ENCODE measurements around the gene CLCC1.

Gene CLCC1

GRCh38 chr1:108960719-108961118 is 2.6 kb downstream of the CLCC1 start:
- no peak overlapping the region for H3K9ac ChIP-seq (ENCODE audit: low read depth in 1 of 2, low read length in 2 of 2)
- H3K27ac ChIP-seq (ENCODE audit: low read depth, low read length): no peak overlapping the region
- H3K9me3 ChIP-seq (ENCODE audit: control insufficient read depth in 1 of 2, low read length in 2 of 2): no peaks in the 10 kb centered on the region
- H3K36me3 ChIP-seq (ENCODE audit: control insufficient read depth in 1 of 2, insufficient read depth in 2 of 2, low read length in 2 of 2): peaks cover 3% of the 10 kb centered on the region in 2 donors
- H3K4me3 ChIP-seq (ENCODE audit: low read depth in 1 of 2, low read length in 2 of 2): no peak overlapping the region
- no peaks in the 10 kb centered on the region for H3K27me3 ChIP-seq (ENCODE audit: control insufficient read depth in 1 of 2, insufficient read depth in 2 of 2, low read length in 2 of 2)
- peaks cover 8 to 17% of the 10 kb centered on the region in 2 donors for H3K4me1 ChIP-seq (ENCODE audit: control insufficient read depth in 1 of 2, insufficient read depth in 2 of 2, low read length in 2 of 2)

DNA sequence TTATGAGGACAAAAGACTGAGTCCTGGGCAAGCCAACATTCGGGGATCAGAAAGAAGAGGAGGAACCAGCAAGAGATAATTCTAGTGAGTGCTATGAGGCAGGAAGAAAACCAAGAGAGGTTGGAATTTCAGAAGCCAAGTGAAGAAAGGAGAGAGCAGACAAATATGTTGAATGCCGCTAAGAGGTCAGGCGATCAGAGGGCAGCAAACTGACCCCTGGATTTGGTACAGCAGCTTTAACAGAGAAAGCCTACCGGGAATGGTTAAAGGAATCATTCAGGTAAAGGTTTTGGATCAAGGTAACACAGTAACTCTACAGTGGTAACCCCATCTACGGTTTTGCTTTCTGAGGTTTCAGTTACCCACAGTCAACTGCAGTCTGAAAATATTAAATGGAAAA is 5.4 kb downstream of the CLCC1 start:
- peaks cover 8 to 14% of the 10 kb centered on the region in 2 donors for H3K4me1 ChIP-seq (ENCODE audit: control insufficient read depth in 1 of 2, insufficient read depth in 2 of 2, low read length in 2 of 2)
- no peaks in the 10 kb centered on the region for H3K27me3 ChIP-seq (ENCODE audit: control insufficient read depth in 1 of 2, insufficient read depth in 2 of 2, low read length in 2 of 2)
- no peak overlapping the region for H3K27ac ChIP-seq (ENCODE audit: low read depth, low read length)
- H3K4me3 ChIP-seq (ENCODE audit: low read depth in 1 of 2, low read length in 2 of 2): no peak overlapping the region
- no peaks in the 10 kb centered on the region for H3K9me3 ChIP-seq (ENCODE audit: control insufficient read depth in 1 of 2, low read length in 2 of 2)
- peaks cover 6 to 9% of the 10 kb centered on the region in 2 donors for H3K36me3 ChIP-seq (ENCODE audit: control insufficient read depth in 1 of 2, insufficient read depth in 2 of 2, low read length in 2 of 2)
- H3K9ac ChIP-seq (ENCODE audit: low read depth in 1 of 2, low read length in 2 of 2): no peak overlapping the region

DNA sequence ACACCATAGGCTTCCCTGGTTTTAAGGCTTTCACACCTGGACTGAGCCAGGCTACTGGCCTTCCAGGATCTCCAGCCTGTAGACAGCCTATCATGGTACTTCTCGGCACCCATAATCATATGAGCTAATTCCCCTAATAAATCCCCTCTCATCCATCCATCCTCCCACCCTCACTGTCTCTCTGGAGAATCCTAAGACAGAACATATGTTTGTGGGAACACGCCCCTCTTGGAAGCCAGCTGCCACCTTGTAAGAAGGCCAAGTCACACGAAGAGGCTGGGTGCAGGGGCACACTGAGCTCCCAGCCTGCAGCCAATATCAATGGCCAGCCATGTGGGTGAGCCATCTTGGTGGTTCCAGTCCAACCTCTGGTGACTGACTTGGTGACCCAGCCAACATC is 7.4 kb downstream of the CLCC1 start:
- Histone ChIP-seq H3K9ac (ENCODE audit: low read depth in 1 of 2, low read length in 2 of 2) (no peak overlapping the region), H3K9me3 (ENCODE audit: control insufficient read depth in 1 of 2, low read length in 2 of 2) (no peaks in the 10 kb centered on the region), H3K27ac (ENCODE audit: low read depth, low read length) (no peak overlapping the region), H3K4me1 (ENCODE audit: control insufficient read depth in 1 of 2, insufficient read depth in 2 of 2, low read length in 2 of 2) (peaks cover 0 to 4% of the 10 kb centered on the region in 2 donors), H3K4me3 (ENCODE audit: low read depth in 1 of 2, low read length in 2 of 2) (no peak overlapping the region), H3K36me3 (ENCODE audit: control insufficient read depth in 1 of 2, insufficient read depth in 2 of 2, low read length in 2 of 2) (peaks cover 6 to 9% of the 10 kb centered on the region in 2 donors), H3K27me3 (ENCODE audit: control insufficient read depth in 1 of 2, insufficient read depth in 2 of 2, low read length in 2 of 2) (no peaks in the 10 kb centered on the region)

DNA sequence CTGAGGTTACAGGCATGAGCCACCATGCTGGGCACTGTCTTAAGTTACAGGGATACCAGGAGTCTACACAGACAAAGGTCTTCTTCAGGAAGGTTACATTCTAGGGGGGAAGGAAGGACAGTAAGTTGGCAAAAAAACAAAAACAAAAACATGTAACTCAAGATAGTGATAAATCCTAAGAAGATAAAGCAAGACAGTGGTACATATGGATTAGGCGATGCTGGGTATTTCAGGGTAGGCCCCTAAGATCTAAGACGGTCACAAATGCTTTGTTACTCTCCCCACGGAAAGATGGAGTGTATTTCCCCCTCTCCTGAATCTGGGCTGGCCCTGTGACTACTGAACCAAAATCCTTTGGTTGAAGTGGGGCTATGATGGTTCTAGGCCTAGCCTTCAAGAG is 8.2 kb downstream of the CLCC1 start:
- Histone ChIP-seq H3K27me3 (ENCODE audit: control insufficient read depth in 1 of 2, insufficient read depth in 2 of 2, low read length in 2 of 2) (no peaks in the 10 kb centered on the region), H3K9me3 (ENCODE audit: control insufficient read depth in 1 of 2, low read length in 2 of 2) (no peaks in the 10 kb centered on the region), H3K4me3 (ENCODE audit: low read depth in 1 of 2, low read length in 2 of 2) (no peak overlapping the region), H3K9ac (ENCODE audit: low read depth in 1 of 2, low read length in 2 of 2) (no peak overlapping the region), H3K4me1 (ENCODE audit: control insufficient read depth in 1 of 2, insufficient read depth in 2 of 2, low read length in 2 of 2) (peaks cover 0 to 4% of the 10 kb centered on the region in 2 donors), H3K36me3 (ENCODE audit: control insufficient read depth in 1 of 2, insufficient read depth in 2 of 2, low read length in 2 of 2) (peaks cover 6 to 9% of the 10 kb centered on the region in 2 donors), H3K27ac (ENCODE audit: low read depth, low read length) (no peak overlapping the region)

DNA sequence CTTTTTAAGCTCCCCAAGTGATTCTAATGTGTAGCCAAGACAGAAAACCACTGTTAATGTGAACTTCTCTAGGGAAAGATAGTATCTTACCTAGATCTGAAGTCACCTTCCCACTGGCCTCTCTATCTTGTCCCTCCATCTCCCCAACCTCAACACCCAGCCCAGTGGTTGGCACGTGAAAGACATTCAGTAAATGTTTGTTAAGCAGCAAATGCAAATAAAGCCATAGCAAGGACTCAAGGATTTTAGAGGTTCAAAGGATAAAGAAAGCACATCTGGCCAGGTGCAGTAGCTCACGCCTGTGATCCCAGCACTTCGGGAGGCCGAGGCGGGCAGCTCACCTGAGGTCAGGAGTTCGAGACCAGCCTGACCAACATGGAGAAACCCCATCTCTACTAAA is 9.8 kb downstream of the CLCC1 start:
- H3K27me3 ChIP-seq (ENCODE audit: control insufficient read depth in 1 of 2, insufficient read depth in 2 of 2, low read length in 2 of 2): no peaks in the 10 kb centered on the region
- H3K9me3 ChIP-seq (ENCODE audit: control insufficient read depth in 1 of 2, low read length in 2 of 2): no peaks in the 10 kb centered on the region
- H3K4me1 ChIP-seq (ENCODE audit: control insufficient read depth in 1 of 2, insufficient read depth in 2 of 2, low read length in 2 of 2): peaks cover 5 to 9% of the 10 kb centered on the region in 2 donors
- H3K9ac ChIP-seq (ENCODE audit: low read depth in 1 of 2, low read length in 2 of 2): no peak overlapping the region
- peaks cover 6 to 15% of the 10 kb centered on the region in 2 donors for H3K36me3 ChIP-seq (ENCODE audit: control insufficient read depth in 1 of 2, insufficient read depth in 2 of 2, low read length in 2 of 2)
- H3K4me3 ChIP-seq (ENCODE audit: low read depth in 1 of 2, low read length in 2 of 2): no peak overlapping the region
- H3K27ac ChIP-seq (ENCODE audit: low read depth, low read length): no peak overlapping the region

GRCh38 chr1:108951242-108951641 is 12.0 kb downstream of the CLCC1 start:
- no peak overlapping the region for H3K27ac ChIP-seq (ENCODE audit: low read depth, low read length)
- peaks cover 9 to 24% of the 10 kb centered on the region in 2 donors for H3K36me3 ChIP-seq (ENCODE audit: control insufficient read depth in 1 of 2, insufficient read depth in 2 of 2, low read length in 2 of 2)
- H3K9me3 ChIP-seq (ENCODE audit: control insufficient read depth in 1 of 2, low read length in 2 of 2): no peaks in the 10 kb centered on the region
- no peak overlapping the region for H3K9ac ChIP-seq (ENCODE audit: low read depth in 1 of 2, low read length in 2 of 2)
- no peak overlapping the region for H3K4me3 ChIP-seq (ENCODE audit: low read depth in 1 of 2, low read length in 2 of 2)
- no peaks in the 10 kb centered on the region for H3K27me3 ChIP-seq (ENCODE audit: control insufficient read depth in 1 of 2, insufficient read depth in 2 of 2, low read length in 2 of 2)
- H3K4me1 ChIP-seq (ENCODE audit: control insufficient read depth in 1 of 2, insufficient read depth in 2 of 2, low read length in 2 of 2): peaks cover 6 to 18% of the 10 kb centered on the region in 2 donors

DNA sequence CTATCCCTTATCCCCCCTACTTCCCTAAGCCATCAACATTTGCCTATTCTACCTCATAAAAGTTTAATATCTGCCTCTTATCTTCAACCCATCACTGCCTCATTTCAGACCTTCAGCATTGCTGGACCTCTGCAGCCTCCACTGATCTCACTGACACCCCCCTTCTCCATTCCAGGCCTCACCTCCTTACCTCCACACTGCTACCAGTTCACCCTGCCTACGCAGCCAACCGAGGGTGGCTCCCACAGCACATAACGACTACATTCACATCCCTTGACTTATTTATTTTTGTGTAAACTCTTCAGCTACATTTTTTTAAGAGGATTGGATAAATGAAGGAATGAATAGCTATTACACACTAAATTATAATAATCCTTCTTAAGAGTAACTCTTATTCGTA is 14.2 kb downstream of the CLCC1 start:
- H3K9me3 ChIP-seq (ENCODE audit: control insufficient read depth in 1 of 2, low read length in 2 of 2): no peaks in the 10 kb centered on the region
- H3K4me3 ChIP-seq (ENCODE audit: low read depth in 1 of 2, low read length in 2 of 2): no peak overlapping the region
- no peaks in the 10 kb centered on the region for H3K27me3 ChIP-seq (ENCODE audit: control insufficient read depth in 1 of 2, insufficient read depth in 2 of 2, low read length in 2 of 2)
- peaks cover 6 to 18% of the 10 kb centered on the region in 2 donors for H3K4me1 ChIP-seq (ENCODE audit: control insufficient read depth in 1 of 2, insufficient read depth in 2 of 2, low read length in 2 of 2)
- H3K27ac ChIP-seq (ENCODE audit: low read depth, low read length): no peak overlapping the region
- peaks cover 12 to 30% of the 10 kb centered on the region in 2 donors for H3K36me3 ChIP-seq (ENCODE audit: control insufficient read depth in 1 of 2, insufficient read depth in 2 of 2, low read length in 2 of 2)
- H3K9ac ChIP-seq (ENCODE audit: low read depth in 1 of 2, low read length in 2 of 2): no peak overlapping the region

GRCh38 chr1:108947871-108948525 is 15.3 kb downstream of the CLCC1 start:
- peaks cover 15 to 41% of the 10 kb centered on the region in 2 donors for H3K36me3 ChIP-seq (ENCODE audit: control insufficient read depth in 1 of 2, insufficient read depth in 2 of 2, low read length in 2 of 2)
- H3K9me3 ChIP-seq (ENCODE audit: control insufficient read depth in 1 of 2, low read length in 2 of 2): no peaks in the 10 kb centered on the region
- H3K4me3 ChIP-seq (ENCODE audit: low read depth in 1 of 2, low read length in 2 of 2): peak overlapping the region in 1 of 2 donors; percentile 37
- H3K27me3 ChIP-seq (ENCODE audit: control insufficient read depth in 1 of 2, insufficient read depth in 2 of 2, low read length in 2 of 2): no peaks in the 10 kb centered on the region
- H3K9ac ChIP-seq (ENCODE audit: low read depth in 1 of 2, low read length in 2 of 2): no peak overlapping the region
- no peak overlapping the region for H3K27ac ChIP-seq (ENCODE audit: low read depth, low read length)
- peaks cover 6 to 18% of the 10 kb centered on the region in 2 donors for H3K4me1 ChIP-seq (ENCODE audit: control insufficient read depth in 1 of 2, insufficient read depth in 2 of 2, low read length in 2 of 2)

DNA sequence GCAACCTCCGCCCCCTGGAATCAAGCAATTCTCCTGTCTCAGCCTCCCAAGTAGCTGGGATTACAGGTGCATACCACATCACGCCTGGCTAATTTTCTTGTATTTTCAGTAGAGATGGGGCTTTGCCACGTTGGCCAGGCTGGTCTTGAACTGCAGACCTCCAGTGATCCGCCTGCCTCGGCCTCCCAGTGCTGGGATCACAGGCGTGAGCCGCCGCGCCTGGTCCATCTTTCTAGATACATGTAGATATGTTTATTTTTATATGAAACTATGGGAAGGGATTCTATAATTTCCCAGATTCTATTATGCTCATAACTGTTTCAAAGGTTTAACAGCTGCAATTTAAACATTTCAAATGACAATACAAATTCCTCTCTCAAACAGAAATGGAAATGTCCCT is 27.1 kb downstream of the CLCC1 start:
- Histone ChIP-seq H3K9ac (ENCODE audit: low read depth in 1 of 2, low read length in 2 of 2) (no peak overlapping the region), H3K36me3 (ENCODE audit: control insufficient read depth in 1 of 2, insufficient read depth in 2 of 2, low read length in 2 of 2) (peaks cover 40 to 82% of the 10 kb centered on the region in 2 donors), H3K4me3 (ENCODE audit: low read depth in 1 of 2, low read length in 2 of 2) (no peak overlapping the region), H3K9me3 (ENCODE audit: control insufficient read depth in 1 of 2, low read length in 2 of 2) (no peaks in the 10 kb centered on the region), H3K27me3 (ENCODE audit: control insufficient read depth in 1 of 2, insufficient read depth in 2 of 2, low read length in 2 of 2) (no peaks in the 10 kb centered on the region), H3K4me1 (ENCODE audit: control insufficient read depth in 1 of 2, insufficient read depth in 2 of 2, low read length in 2 of 2) (no peaks in the 10 kb centered on the region), H3K27ac (ENCODE audit: low read depth, low read length) (no peak overlapping the region)

DNA sequence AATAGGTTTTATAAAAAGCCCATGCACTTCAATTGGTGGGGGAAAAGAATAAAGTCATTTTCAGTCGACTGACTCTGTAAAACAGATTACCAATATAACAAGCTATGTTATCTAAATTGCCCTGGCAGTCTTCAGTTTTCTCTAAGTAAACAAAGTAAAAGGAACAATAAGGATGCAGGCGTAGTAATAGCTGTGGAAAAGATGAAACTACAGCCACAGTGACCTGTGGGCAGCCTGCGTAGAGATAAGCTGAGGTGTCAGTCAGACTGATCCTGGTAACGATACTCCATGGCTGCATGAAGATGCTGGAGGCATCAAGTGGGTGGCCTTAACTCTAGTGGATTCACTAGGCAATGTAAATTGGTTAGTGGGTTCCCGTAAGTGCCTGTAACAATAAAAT is 29.3 kb downstream of the CLCC1 start:
- H3K9ac ChIP-seq (ENCODE audit: low read depth in 1 of 2, low read length in 2 of 2): no peak overlapping the region
- no peaks in the 10 kb centered on the region for H3K9me3 ChIP-seq (ENCODE audit: control insufficient read depth in 1 of 2, low read length in 2 of 2)
- no peaks in the 10 kb centered on the region for H3K27me3 ChIP-seq (ENCODE audit: control insufficient read depth in 1 of 2, insufficient read depth in 2 of 2, low read length in 2 of 2)
- no peak overlapping the region for H3K27ac ChIP-seq (ENCODE audit: low read depth, low read length)
- H3K4me3 ChIP-seq (ENCODE audit: low read depth in 1 of 2, low read length in 2 of 2): no peak overlapping the region
- H3K36me3 ChIP-seq (ENCODE audit: control insufficient read depth in 1 of 2, insufficient read depth in 2 of 2, low read length in 2 of 2): peaks cover 36 to 87% of the 10 kb centered on the region in 2 donors
- no peaks in the 10 kb centered on the region for H3K4me1 ChIP-seq (ENCODE audit: control insufficient read depth in 1 of 2, insufficient read depth in 2 of 2, low read length in 2 of 2)
